ENCODE data around the gene ENO2. TPM values are rescaled to one million over a fixed set of nuclear protein-coding genes. Genes with fewer than 3 reads are reported as not detected.

Gene ENO2
- total RNA-seq, 4 donors from 2014 or later: 0.97 to 6.2 (median 1.8) TPM

- peaks cover 10% of the 10 kb centered on the region in 2 donors for H3K4me1 ChIP-seq
- DNase-seq (no peak), ATAC-seq (no peak)
- intact Hi-C loops (cut with DNase I; ENCODE audit: low total_unique reads): no loop called here
- no peak overlapping the region for H3K4me3 ChIP-seq
- no peaks in the 10 kb centered on the region for H3K9me3 ChIP-seq
- no peak for TF ChIP-seq POLR2A (IDR thresholded peaks at IDR 0.05)
- no peak for TF ChIP-seq CTCF (IDR thresholded peaks at IDR 0.05 in 4 of 5, conservative IDR thresholded peaks at IDR 0.05 in 1 of 5)
- no peaks in the 10 kb centered on the region for H3K36me3 ChIP-seq
- H3K27ac ChIP-seq: no peak overlapping the region
- H3K27me3 ChIP-seq: no peaks in the 10 kb centered on the region
- in situ Hi-C loops (cut with MboI; ENCODE audit: low sequenced_read_pairs in 4 of 4): no loop called here
These were observed 20.1 kb upstream of the ENO2 start for GRCh38 chr12:6894321-6894720.

GRCh38 chr12:6896846-6897435 is 17.4 kb upstream of the ENO2 start:
- H3K9me3 ChIP-seq: no peaks in the 10 kb centered on the region
- in situ Hi-C loops (cut with MboI; ENCODE audit: low sequenced_read_pairs in 4 of 4): no loop called here
- no peaks in the 10 kb centered on the region for H3K36me3 ChIP-seq
- H3K4me3 ChIP-seq: no peak overlapping the region
- ATAC-seq (no peak), DNase-seq (no peak)
- H3K4me1 ChIP-seq: no peaks in the 10 kb centered on the region
- intact Hi-C loops (cut with DNase I; ENCODE audit: low total_unique reads): no loop called here
- H3K27me3 ChIP-seq: no peaks in the 10 kb centered on the region
- H3K27ac ChIP-seq: no peak overlapping the region
- TF ChIP-seq POLR2A (IDR thresholded peaks at IDR 0.05) (no peak), CTCF (IDR thresholded peaks at IDR 0.05 in 4 of 5, conservative IDR thresholded peaks at IDR 0.05 in 1 of 5) (no peak)

GRCh38 chr12:6899427-6899826 is 15.0 kb upstream of the ENO2 start:
- peaks cover 4 to 7% of the 10 kb centered on the region in 2 donors for H3K4me1 ChIP-seq
- no peak overlapping the region for H3K4me3 ChIP-seq
- no peaks in the 10 kb centered on the region for H3K36me3 ChIP-seq
- no peaks in the 10 kb centered on the region for H3K27me3 ChIP-seq
- ATAC-seq: no peak
- no peak overlapping the region for H3K27ac ChIP-seq
- no peak for DNase-seq
- in situ Hi-C loops (cut with MboI; ENCODE audit: low sequenced_read_pairs in 4 of 4): no loop called here
- H3K9me3 ChIP-seq: no peaks in the 10 kb centered on the region
- intact Hi-C loops (cut with DNase I; ENCODE audit: low total_unique reads): no loop called here
- TF ChIP-seq CTCF (IDR thresholded peaks at IDR 0.05 in 4 of 5, conservative IDR thresholded peaks at IDR 0.05 in 1 of 5): no peak
- no peak for TF ChIP-seq POLR2A (IDR thresholded peaks at IDR 0.05)

- ATAC-seq (no peak), DNase-seq (no peak)
- Histone ChIP-seq H3K36me3 (no peaks in the 10 kb centered on the region), H3K27ac (no peak overlapping the region), H3K4me1 (peaks cover 5 to 9% of the 10 kb centered on the region in 2 donors), H3K4me3 (no peak overlapping the region), H3K27me3 (no peaks in the 10 kb centered on the region), H3K9me3 (no peaks in the 10 kb centered on the region)
- intact Hi-C loops (cut with DNase I; ENCODE audit: low total_unique reads): no loop called here
- in situ Hi-C loops (cut with MboI; ENCODE audit: low sequenced_read_pairs in 4 of 4): loop anchor here in 1 of 4 donors (25.0 kb wide), 1 partner anchor 212 kb away; the partner anchor contains the start of gene C1RL
- TF ChIP-seq CTCF (IDR thresholded peaks at IDR 0.05 in 4 of 5, conservative IDR thresholded peaks at IDR 0.05 in 1 of 5): no peak
- TF ChIP-seq POLR2A (IDR thresholded peaks at IDR 0.05): no peak
These were observed 14.4 kb upstream of the ENO2 start for GRCh38 chr12:6899837-6900519.

All from gastrocnemius medialis (tissue), 4 donors.